Neural progenitor cell (in vitro differentiated cells): ENCODE data around the gene KIFC3.

Experiments used
- CTCF ChIP-seq: fragments of 200-600 bp; sonication (generic); IDR thresholded peaks from 2 replicates; pipeline ENCODE4 v1.5.1; 2017; ENCODE audit warnings: antibody characterized with exemption, mild to moderate bottlenecking
- EZH2 ChIP-seq: fragments of 200-600 bp; sonication (generic); IDR thresholded peaks from 2 replicates; pipeline ENCODE4 v1.6.1; 2017; ENCODE audit warnings: antibody characterized with exemption, mild to moderate bottlenecking, moderate library complexity
- EZH2phosphoT487 ChIP-seq: fragments of 200-600 bp; sonication (generic); IDR thresholded peaks from 2 replicates; pipeline ENCODE4 v1.6.1; 2017; ENCODE audit warnings: antibody characterized with exemption

DNA sequence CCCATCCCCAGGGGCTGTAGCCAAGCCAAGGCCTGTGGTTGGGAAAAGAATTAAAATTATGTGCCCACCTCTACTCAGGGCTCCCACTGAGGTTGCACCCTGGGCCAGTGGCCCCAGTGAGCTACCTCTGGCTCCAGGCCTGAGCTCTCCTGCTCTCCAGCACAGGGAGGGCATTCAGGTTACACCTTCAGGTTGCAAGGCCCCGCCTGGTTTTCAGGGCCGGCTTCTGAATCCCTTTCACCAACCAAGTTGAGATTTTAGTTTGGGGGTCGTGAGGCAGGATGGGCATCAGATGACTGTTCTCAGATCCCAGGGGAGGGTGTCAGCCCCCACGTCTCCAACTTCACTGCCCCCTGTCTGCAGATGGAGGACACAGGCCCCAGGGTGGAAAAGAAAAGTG is 74.7 kb downstream of the KIFC3 start:
- TF ChIP-seq CTCF, result peak; percentile 11
- TF ChIP-seq EZH2, result no peak
- no peak for TF ChIP-seq EZH2phosphoT487
